B cell (primary cell): ENCODE results near the gene SPATA21.

Experiments used
- CTCF ChIP-seq: fragments of 200-600 bp; IDR thresholded peaks from one replicate; pipeline ENCODE4 v1.8.0; 2022; ENCODE audit warnings: antibody characterized with exemption, mild to moderate bottlenecking
- EZH2 ChIP-seq: IDR thresholded peaks from 2 replicates; pipeline ENCODE4 v1.6.1; 2012; ENCODE audit warnings: borderline replicate concordance, low read depth, mild to moderate bottlenecking, moderate library complexity, low read length; ENCODE audit not compliant: insufficient read depth, poor library complexity, severe bottlenecking

GRCh38 chr1:16484501-16484835 is 47.2 kb upstream of the SPATA21 start:
- TF ChIP-seq CTCF (no peak), EZH2 (no peak)
